ENCODE data around the gene GPR151.

GPR151 gene

GRCh38 chr5:146520731-146521130 is 4.7 kb upstream of the GPR151 start:
- DNase-seq (ENCODE audit: low read depth, low spot score) = no peak

DNA sequence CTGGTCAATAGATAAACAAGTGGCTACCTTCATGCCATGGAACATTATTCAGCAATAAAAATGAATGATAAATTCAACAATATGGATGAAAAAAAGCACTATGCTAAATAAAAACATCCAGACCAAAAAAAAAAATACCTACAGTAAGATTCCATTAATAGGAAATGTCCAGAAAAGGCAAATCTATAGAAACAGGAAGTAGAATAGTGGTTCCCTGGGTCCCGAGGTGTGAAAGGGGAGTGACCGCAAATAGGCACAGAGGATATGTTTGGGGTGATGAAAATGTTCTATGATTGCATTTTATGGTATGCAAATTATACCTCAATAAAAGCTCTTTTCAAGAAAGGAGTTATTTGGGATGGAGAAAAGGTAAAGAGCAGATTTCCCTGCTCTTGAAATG is 3.6 kb upstream of the GPR151 start:
- DNase-seq (ENCODE audit: low read depth, low spot score) = no peak

DNA sequence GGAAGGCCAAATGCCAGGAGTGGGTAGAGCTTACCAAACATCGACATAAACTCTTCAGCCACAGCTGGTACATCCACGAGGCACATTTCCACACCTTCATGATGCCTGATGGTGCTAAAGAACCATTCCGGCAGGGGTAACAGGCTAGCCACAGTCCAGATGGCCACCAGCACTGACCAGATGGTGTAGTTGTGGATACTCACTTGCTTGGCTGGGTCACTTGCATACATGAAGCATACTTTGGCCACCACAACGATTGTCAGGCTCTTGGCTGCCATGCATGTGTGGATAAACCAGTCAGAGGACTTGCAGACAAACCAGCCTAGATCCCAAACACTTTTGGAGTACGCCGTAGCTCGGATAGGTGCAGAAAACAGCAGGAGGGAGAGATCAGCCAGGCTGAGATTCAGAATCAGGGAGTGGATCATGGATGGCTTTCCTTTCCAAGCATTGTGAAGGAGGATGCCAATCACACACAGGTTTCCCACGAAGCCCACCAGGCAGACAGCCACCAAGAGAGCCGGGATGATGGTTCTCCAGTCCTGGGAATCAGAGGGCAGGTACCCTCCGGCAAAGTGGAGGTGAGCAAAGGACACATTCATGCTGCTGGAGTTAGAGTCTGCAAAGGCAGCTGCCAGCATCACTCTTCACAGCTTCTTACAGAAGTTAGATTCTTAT is 378 bp downstream of the GPR151 start:
- no peak for DNase-seq (ENCODE audit: low read depth, low spot score)

GRCh38 chr5:146514575-146514974 is 1.4 kb downstream of the GPR151 start:
- DNase-seq (ENCODE audit: low read depth, low spot score) = no peak

- no peak for DNase-seq (ENCODE audit: low read depth, low spot score)
These were observed 2.5 kb downstream of the GPR151 start for GRCh38 chr5:146513462-146513861.

DNA sequence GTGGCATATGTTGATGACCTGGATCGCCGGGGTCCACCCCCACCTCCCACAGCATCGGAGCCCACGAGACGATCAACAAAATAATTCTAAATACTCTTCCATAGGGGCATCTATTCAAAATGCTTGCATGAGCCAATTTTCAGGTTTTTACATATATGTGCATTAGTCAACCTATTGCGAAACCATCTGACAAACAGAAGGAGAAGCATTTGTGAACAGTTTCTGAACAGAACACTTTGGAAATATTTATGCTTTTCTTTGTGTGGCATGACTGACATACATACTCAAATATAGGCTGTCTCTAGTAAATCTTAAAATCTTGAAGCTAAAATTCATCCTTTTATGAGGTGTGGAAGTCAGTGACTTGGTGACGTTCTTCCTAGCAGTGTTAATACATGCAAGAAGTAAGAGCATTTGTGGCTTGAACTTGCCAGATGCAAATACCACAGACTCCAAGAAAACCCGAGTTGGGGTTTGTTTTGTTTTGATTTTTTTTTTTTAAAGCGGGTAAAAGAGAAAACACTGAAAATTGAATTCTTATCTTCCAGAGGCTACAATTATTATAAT is 5.3 kb downstream of the GPR151 start:
- DNase-seq (ENCODE audit: low read depth, low spot score) = no peak

- DNase-seq (ENCODE audit: low read depth, low spot score) = no peak
These were observed 8.6 kb downstream of the GPR151 start for GRCh38 chr5:146507428-146507827.

DNA sequence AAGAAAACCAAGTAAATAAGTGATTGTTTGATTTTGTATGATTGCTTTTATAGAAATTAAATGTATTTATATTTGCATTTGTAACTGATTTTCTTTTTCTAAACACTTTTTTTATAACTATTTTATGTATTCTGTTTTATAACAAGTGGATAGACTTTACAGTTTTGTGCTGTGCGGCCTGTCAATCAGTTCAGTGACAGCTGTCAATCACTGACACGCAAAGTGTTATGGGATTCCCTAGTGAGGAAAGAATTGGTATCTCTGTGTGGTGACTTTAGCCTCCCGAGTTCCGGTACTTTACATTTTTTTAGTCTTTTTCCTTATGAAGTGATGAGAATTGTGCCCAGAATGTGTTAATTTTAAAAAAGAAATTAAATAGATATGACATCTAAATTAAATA is 16.3 kb downstream of the GPR151 start:
- no peak for DNase-seq (ENCODE audit: low read depth, low spot score)

GRCh38 chr5:146494656-146495055 is 21.3 kb downstream of the GPR151 start:
- DNase-seq (ENCODE audit: low read depth, low spot score) = no peak

DNA sequence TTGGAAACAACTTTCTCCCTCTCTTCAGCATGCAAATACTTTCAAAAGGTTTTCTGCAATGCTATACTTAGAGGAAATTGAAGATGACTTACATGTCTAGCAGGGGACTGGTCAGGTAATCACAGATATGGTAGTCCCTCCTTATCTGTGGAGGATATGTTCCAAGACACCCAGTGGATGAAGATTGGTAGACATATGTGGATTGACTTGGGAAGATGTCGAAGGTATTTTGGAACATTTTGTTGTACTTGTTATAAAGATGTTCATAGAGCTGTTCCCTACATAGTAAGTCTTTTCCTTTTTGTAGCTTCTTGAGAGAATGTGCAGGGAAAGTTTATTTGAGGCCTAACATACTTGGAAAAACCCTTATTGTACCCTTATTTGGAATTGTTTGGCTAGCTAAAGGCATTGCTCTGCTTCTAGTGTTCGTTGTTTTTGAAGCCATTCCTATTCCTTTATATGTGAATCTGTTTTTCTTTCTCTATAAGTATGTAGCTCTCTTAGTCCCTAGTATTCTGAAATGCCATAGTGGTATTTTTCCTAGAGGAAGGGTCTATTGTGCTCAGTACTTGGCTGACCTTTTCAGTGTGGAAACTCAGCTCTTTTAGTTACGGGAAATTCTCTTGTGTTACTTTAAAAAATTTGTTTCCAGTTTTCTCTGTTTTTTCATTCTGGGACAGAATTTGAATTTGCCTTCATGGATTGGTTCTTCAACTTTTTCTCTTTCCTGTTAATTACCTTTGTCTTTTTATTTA is 25.7 kb downstream of the GPR151 start:
- DNase-seq (ENCODE audit: low read depth, low spot score) = no peak

DNA sequence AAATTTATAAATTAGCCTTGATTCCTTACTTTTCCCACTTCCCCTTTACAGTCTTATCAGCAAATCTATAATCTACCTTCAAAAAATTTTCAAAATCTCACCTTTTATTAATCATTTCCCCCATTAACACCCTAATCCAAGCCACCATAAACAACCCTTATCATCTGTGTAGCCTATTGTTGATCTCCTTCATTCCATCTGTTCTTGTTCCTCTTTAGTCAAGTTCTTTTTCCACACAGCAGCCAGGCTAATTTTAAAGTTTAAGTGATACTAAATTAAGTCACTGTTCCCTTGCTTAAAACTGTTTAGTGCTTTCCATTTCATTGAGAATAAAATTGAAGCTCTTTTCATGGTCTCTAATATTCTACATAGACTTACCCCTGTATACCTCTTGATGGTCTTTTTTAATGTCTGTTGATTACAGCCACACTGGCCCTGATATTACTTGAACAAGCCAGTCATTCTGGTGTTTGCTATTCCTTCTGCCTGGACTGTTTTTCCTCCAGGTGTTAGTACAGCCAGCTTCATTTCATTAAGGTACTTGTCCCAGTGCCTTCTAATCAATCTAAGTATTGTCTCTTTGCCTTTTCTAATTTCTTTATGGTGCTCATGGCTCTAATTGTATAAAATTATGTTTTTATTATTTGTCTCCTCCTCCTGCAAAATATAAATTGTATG is 31.1 kb downstream of the GPR151 start:
- DNase-seq (ENCODE audit: low read depth, low spot score) = no peak

GRCh38 chr5:146482775-146483174 is 33.2 kb downstream of the GPR151 start:
- DNase-seq (ENCODE audit: low read depth, low spot score) = no peak

DNA sequence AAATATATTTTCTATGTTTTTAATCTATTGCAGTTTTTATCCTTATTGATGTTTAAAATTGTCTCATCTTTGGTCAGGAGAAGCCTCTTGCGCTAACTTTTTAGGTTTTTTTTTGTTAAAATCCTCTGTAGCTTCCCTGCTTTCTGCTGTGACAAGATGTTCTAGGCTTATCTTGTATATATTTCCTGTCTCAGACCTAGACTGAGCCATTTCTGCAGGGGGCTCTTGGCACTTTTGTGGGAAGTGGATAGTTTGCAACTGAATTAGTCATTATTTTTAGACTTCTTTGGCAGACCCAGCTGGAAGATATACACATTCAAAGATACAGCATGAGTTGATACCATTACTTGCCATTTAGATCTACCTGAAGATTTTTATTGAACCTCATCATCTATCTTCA is 40.1 kb downstream of the GPR151 start:
- no peak for DNase-seq (ENCODE audit: low read depth, low spot score)

DNA sequence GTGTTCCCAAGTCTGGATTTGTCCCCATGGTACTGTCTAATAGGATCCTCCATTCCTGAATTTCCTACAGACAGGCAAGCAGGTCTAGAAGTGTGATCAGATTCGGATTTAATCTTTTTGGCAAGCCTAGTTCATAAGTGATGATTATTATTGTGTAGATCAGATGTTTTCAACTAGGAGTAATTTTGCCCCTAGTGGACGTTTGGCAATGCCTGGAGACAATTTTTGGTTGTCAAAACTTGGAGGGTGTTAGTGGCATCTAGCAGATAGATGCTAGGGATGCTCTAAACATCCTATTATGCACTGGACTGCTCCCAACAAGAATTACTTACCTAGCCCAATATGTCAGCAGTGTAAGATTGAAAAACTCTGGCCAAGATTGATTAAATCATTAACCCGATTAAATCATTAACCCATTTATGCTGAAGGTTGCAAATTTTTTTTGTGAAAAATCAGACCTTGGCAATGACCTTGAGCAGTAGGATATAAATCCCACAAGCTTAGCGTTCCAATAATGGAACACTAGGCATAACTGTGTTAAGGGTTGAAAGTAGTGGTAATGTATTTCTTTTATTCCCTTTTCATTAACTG is 40.7 kb downstream of the GPR151 start:
- no peak for DNase-seq (ENCODE audit: low read depth, low spot score)

GRCh38 chr5:146474065-146474464 is 41.9 kb downstream of the GPR151 start:
- DNase-seq (ENCODE audit: low read depth, low spot score) = no peak

DNA sequence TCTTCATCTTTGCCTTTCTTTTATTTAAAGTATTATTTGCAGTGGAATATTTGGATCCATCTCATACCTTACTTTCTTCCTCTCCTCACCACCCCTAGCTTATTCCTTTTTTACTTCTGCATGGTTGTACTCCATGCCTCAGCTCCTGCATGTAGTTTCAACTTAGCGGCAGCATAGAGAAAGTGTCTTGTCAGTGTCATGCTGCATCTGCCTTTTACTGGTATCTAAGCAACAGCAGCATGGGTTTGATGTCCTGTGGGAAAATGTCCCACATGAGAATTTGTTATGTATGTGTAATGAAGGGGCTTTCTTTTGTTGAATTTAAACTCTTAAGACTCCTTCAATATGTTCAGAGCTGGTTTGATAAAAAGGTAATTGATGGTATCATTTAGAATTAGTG is 48.2 kb downstream of the GPR151 start:
- no peak for DNase-seq (ENCODE audit: low read depth, low spot score)

DNA sequence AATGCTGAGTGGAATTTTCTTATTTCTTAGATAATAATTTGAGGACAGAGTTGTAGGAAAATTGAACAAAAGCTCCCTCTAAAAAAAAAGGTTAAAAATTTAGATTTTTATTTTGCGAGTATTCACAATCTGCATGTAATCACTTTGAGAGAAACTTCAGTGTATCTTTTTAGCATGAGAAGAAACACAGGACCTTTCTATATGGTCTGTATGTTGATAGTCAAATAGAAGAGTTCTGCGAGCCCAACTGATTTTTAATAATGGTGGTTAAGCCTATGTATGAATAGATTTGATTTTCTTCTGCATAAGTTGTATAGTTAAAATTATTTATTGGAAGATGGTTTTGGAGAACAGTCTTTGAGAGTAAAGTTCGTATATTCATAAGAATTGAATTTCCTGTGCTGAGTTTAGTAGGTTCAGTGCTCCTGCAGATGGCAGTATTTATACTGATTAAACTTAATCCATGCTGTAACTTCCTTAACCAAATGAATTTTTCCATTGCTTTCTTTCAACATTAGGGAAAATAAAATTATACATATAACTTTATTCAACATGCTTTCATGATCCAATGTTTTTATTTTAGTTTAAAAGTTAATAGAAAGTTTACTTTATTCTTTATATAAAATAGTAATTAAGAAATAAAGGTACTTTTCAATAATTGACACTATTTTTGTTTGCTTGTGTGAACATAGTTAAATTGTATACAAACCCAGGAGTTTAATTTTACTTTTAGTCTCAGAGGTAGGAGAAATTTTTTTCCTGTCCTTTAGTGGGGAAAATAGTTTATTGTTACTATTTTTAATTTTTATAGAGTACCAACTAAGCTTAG is 49.3 kb downstream of the GPR151 start:
- DNase-seq (ENCODE audit: low read depth, low spot score) = no peak

DNA sequence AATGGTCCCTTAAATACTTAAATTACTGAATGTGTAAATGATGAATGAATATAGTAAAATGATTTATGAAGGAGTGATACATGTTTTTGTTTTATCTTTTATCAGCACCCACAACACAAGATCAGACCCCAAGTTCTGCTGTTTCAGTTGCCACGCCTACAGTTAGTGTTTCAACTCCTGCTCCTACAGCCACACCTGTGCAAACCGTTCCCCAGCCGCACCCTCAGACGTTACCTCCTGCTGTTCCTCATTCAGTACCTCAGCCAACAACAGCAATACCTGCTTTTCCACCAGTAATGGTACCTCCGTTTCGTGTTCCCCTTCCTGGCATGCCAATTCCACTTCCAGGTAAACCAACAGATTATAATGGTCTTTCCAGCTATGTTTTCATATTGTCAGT is 52.5 kb downstream of the GPR151 start:
- DNase-seq (ENCODE audit: low read depth, low spot score) = no peak
